ENCODE measurements around the gene KCNV2.

GRCh38 chr9:2777454-2777853, 60.1 kb downstream of the KCNV2 start:
- TF ChIP-seq CTCF (IDR thresholded peaks at IDR 0.05) (no peak), EZH2 (IDR thresholded peaks at IDR 0.05; ENCODE audit: borderline replicate concordance, insufficient read depth, low read depth, low read length, poor library complexity, severe bottlenecking) (no peak)

All from B cell (primary cell).